ENCODE data around the gene FAM174C. TPM values are rescaled to one million over a fixed set of nuclear protein-coding genes. Genes with fewer than 3 reads are reported as not detected.

Gene FAM174C
- polyA plus RNA-seq, 3 donors from 2014 or later = 50.5 to 98.4 (median 86.9) TPM

GRCh38 chr19:1280636-1281568, 5.6 kb downstream of the FAM174C start:
- Mint-ChIP-seq H3K4me1 (peaks cover 12 to 15% of the 10 kb centered on the region in 2 donors), H3K36me3 (peaks cover 0 to 5% (median 3%) of the 10 kb centered on the region in 3 donors), H3K27me3 (ENCODE audit: low read depth in 3 of 3) (peaks cover 3 to 5% (median 5%) of the 10 kb centered on the region in 3 donors), H3K27ac (peak overlapping the region in 1 of 6 donors; percentile 49), H3K4me3 (no peak overlapping the region), H3K9me3 (peaks cover 0 to 3% (median 0%) of the 10 kb centered on the region in 6 donors)
- no peak for DNase-seq

- Mint-ChIP-seq H3K9me3 (peaks cover 0 to 3% (median 0%) of the 10 kb centered on the region in 6 donors), H3K27me3 (ENCODE audit: low read depth in 3 of 3) (peaks cover 3 to 5% (median 5%) of the 10 kb centered on the region in 3 donors), H3K27ac (peak overlapping the region in 4 of 6 donors; percentile 19 to 63 (median 44)), H3K4me3 (no peak overlapping the region), H3K36me3 (peaks cover 0 to 5% (median 3%) of the 10 kb centered on the region in 3 donors), H3K4me1 (peaks cover 9 to 15% of the 10 kb centered on the region in 2 donors)
- DNase-seq = no peak
These were observed 6.4 kb downstream of the FAM174C start for GRCh38 chr19:1281569-1282287.

- Mint-ChIP-seq H3K9me3 (peaks cover 0 to 3% (median 0%) of the 10 kb centered on the region in 6 donors), H3K27me3 (ENCODE audit: low read depth in 3 of 3) (peaks cover 3 to 5% (median 5%) of the 10 kb centered on the region in 3 donors), H3K4me1 (peaks cover 5 to 13% of the 10 kb centered on the region in 2 donors), H3K27ac (peak overlapping the region in 1 of 6 donors; percentile 45), H3K4me3 (no peak overlapping the region), H3K36me3 (peaks cover 0 to 5% (median 3%) of the 10 kb centered on the region in 3 donors)
- no peak for DNase-seq
These were observed 7.4 kb downstream of the FAM174C start for GRCh38 chr19:1282588-1283206.

DNA sequence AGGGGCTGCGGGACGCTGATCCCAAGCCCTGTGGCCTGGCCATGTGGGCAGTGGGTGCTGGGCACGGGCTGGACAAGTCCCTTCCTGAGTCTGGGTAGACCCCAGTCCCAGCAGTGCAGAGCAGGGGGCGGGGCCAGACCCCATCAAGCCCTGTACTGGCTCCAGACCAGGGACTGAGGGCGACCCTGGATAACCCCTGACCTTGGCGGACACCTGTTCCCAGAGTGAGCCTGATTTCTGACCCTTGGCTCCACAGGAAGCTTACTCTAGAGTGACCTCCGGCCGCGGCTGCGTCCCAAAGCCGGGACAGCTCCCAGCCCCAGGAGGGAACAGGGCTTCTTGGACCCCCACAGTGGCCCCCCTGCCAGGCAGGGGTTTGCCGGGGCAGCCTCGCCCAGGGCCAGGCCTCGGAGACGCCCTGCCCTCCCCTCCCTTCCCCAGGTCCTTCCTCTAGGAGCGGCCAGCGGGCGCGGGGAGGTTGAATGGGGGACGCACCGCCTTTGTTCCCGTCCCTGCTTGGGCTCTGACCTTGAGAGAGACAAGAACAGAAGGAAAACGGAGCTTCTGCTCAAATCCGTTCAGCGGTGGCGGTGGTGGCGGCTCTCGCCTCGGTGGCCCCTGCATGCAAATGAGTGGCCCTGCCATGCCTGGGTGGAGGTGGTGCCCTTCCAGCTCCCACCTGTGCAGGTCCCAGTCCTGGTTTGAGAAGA, 8.0 kb downstream of the FAM174C start:
- Mint-ChIP-seq H3K27me3 (ENCODE audit: low read depth in 3 of 3) (peaks cover 3 to 5% (median 5%) of the 10 kb centered on the region in 3 donors), H3K4me1 (peaks cover 5 to 13% of the 10 kb centered on the region in 2 donors), H3K27ac (peak overlapping the region in 1 of 6 donors; percentile 45), H3K4me3 (no peak overlapping the region), H3K9me3 (peaks cover 0 to 3% (median 0%) of the 10 kb centered on the region in 6 donors), H3K36me3 (peaks cover 0 to 5% (median 3%) of the 10 kb centered on the region in 3 donors)
- DNase-seq = no peak

DNA sequence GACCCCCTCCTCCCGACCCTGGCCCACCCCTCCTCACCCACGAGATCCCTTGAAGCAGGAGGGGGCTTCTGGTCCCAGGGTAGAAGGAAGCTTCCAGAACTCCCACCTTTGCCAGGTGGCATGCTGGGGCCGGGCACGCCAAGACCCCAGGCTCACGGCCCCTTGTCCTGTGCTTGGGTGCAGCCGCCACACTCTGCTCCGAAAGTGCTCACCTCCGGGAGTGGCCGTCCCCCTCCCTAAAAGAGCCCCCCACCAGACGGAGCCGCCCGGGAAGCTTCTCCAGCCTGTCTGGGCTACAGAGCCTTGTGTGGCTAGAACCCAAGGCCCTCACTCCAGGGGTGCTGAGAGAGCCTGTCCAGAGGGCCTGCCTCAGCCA, 8.6 kb downstream of the FAM174C start:
- H3K27ac Mint-ChIP-seq = no peak overlapping the region
- H3K27me3 Mint-ChIP-seq (ENCODE audit: low read depth in 3 of 3) = peaks cover 3 to 5% (median 5%) of the 10 kb centered on the region in 3 donors
- H3K4me1 Mint-ChIP-seq = peaks cover 5 to 13% of the 10 kb centered on the region in 2 donors
- H3K36me3 Mint-ChIP-seq = peaks cover 0 to 5% (median 3%) of the 10 kb centered on the region in 3 donors
- H3K9me3 Mint-ChIP-seq = peaks cover 0 to 3% (median 0%) of the 10 kb centered on the region in 6 donors
- peak overlapping the region in 1 of 5 donors; percentile 63 for H3K4me3 Mint-ChIP-seq
- no peak for DNase-seq

DNA sequence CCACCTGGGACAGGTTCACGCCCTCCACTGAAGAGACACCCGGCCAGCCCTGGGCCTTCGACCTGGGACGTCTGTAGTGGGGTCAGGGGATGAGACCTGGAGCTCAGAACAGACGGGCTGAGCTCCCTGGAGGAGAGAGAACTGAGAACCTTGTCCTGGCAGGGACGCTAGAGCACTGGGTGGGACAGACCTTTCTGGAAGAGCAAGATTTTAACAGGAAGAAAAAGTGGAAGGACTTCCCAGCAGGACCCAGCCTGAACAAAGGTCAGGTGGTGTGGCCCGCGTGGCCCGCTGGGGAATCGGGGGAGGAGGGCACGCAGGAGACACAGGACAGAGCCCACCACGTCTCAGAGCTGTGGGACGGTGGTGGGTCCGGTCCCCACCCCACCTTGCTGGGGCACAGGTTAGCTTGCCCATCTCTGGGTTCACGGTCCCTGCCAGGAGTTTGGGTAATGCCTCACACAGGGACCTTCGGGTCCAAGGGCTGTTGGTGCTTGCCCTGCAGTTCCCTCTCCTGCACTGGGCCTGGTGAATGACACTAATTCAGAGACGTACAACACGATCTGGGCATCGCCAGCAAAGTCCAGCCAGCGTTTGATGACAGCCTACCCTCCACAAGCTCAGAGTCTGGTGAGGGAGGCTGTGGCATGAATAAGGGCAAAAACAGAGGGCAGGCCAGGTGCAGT, 9.1 kb downstream of the FAM174C start:
- H3K9me3 Mint-ChIP-seq = peaks cover 0 to 3% (median 0%) of the 10 kb centered on the region in 6 donors
- peaks cover 0 to 5% (median 3%) of the 10 kb centered on the region in 3 donors for H3K36me3 Mint-ChIP-seq
- H3K27ac Mint-ChIP-seq = peak overlapping the region in 2 of 6 donors; percentile 38 to 42
- peaks cover 3 to 7% (median 5%) of the 10 kb centered on the region in 3 donors for H3K27me3 Mint-ChIP-seq (ENCODE audit: low read depth in 3 of 3)
- H3K4me3 Mint-ChIP-seq = peak overlapping the region; percentile 10 to 67 (median 62)
- no peak for DNase-seq
- peaks cover 5 to 13% of the 10 kb centered on the region in 2 donors for H3K4me1 Mint-ChIP-seq

DNA sequence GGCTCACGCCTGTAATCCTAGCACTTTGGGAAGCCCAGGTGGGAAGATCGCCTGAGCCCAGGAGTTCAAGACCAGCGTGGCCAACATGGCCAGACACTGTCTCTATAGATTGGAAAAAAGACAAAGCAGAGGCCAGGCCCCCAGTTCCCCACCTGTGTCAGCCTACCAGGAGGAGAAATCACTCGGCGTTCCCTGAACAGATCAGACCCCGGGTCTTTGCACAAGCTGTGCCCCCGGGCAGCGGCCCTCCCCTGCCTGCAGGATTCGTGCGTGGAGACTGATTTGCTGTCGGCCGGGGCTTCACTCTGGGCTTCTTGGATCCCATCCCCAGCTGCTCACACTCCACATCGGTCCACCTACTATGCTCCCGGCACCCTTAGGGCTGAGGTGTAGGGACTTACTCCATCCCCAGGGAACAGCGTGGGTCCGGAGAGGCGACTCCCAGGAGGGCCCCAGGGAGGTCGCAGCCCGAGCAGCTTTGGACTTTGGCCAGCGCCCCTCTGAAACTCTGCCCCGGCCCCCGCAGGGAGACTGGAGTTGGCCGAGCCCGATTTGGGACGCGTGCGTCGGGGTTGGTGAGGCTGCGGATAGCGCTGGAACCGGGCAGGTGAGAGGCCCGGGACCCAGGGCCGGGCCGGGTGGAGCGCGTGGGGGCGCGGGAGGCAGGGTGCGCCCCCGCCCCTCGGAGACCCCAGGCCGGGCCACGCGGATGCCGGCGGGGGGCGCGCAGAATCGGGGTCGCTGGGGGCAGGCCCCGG, 9.8 kb downstream of the FAM174C start:
- H3K27me3 Mint-ChIP-seq (ENCODE audit: low read depth in 3 of 3) = peaks cover 3 to 5% (median 5%) of the 10 kb centered on the region in 3 donors
- peak overlapping the region in 2 of 6 donors; percentile 38 to 42 for H3K27ac Mint-ChIP-seq
- H3K4me3 Mint-ChIP-seq = peak overlapping the region in 4 of 5 donors; percentile 10 to 59 (median 46)
- peaks cover 0 to 3% (median 0%) of the 10 kb centered on the region in 6 donors for H3K9me3 Mint-ChIP-seq
- no peak for DNase-seq
- H3K4me1 Mint-ChIP-seq = peaks cover 0 to 9% of the 10 kb centered on the region in 2 donors
- H3K36me3 Mint-ChIP-seq = no peaks in the 10 kb centered on the region

- Mint-ChIP-seq H3K36me3 (no peaks in the 10 kb centered on the region), H3K27ac (peak within 1 kb of the TSS in 2 of 6 donors; percentile 38 to 42), H3K4me3 (peak within 1 kb of the TSS; percentile 10 to 59 (median 50)), H3K27me3 (ENCODE audit: low read depth in 3 of 3) (peaks cover 2 to 5% (median 5%) of the 10 kb centered on the region in 3 donors), H3K4me1 (peaks cover 0 to 8% of the 10 kb centered on the region in 2 donors), H3K9me3 (peaks cover 0 to 3% (median 0%) of the 10 kb centered on the region in 6 donors)
- no peak for DNase-seq
These were observed 10.5 kb downstream of the FAM174C start, which contains the start of gene EFNA2 for GRCh38 chr19:1285737-1286360. EFNA2 (plus strand) TSS chr19:1285873; CDS start chr19:1286169, 296 bp downstream.

GRCh38 chr19:1286487-1287353, 11.4 kb downstream of the FAM174C start:
- H3K4me3 Mint-ChIP-seq = peak overlapping the region in 4 of 5 donors; percentile 6 to 59 (median 26)
- no peak overlapping the region for H3K27ac Mint-ChIP-seq
- no peak for DNase-seq

GRCh38 chr19:1287354-1288225, 12.3 kb downstream of the FAM174C start:
- Mint-ChIP-seq H3K36me3 (no peaks in the 10 kb centered on the region), H3K4me1 (peaks cover 0 to 8% of the 10 kb centered on the region in 2 donors), H3K9me3 (peaks cover 0 to 3% (median 0%) of the 10 kb centered on the region in 6 donors), H3K27me3 (ENCODE audit: low read depth in 3 of 3) (peaks cover 4 to 5% (median 5%) of the 10 kb centered on the region in 3 donors), H3K4me3 (no peak overlapping the region), H3K27ac (no peak overlapping the region)
- no peak for DNase-seq

More at GRCh38 chr19:1286487-1287353, 11.4 kb downstream of the FAM174C start:
- Mint-ChIP-seq H3K9me3 (peaks cover 0 to 3% (median 0%) of the 10 kb centered on the region in 6 donors), H3K27me3 (ENCODE audit: low read depth in 3 of 3) (peaks cover 2 to 5% (median 5%) of the 10 kb centered on the region in 3 donors), H3K4me1 (peaks cover 0 to 8% of the 10 kb centered on the region in 2 donors), H3K36me3 (no peaks in the 10 kb centered on the region)
